Central memory CD4-positive, alpha-beta T cell (primary cell): ENCODE data around the gene FLYWCH1.

ENCODE experiments used
- DNase-seq: peaks from one replicate; pipeline ENCODE4 v3.0.0; 2022

Gene FLYWCH1

GRCh38 chr16:2955438-2955778 is 43.7 kb downstream of the FLYWCH1 start:
- no peak for DNase-seq

GRCh38 chr16:2955779-2956578 is 44.2 kb downstream of the FLYWCH1 start:
- DNase-seq, result no peak

- no peak for DNase-seq
Measured at GRCh38 chr16:2956579-2956956, 44.8 kb downstream of the FLYWCH1 start.

- DNase-seq, result no peak
Measured at GRCh38 chr16:2959206-2959605, 47.5 kb downstream of the FLYWCH1 start.

- no peak for DNase-seq
Measured at GRCh38 chr16:2960183-2961010, 48.7 kb downstream of the FLYWCH1 start.

GRCh38 chr16:2962334-2963073 is 50.8 kb downstream of the FLYWCH1 start:
- no peak for DNase-seq

GRCh38 chr16:2963074-2963722 is 51.5 kb downstream of the FLYWCH1 start:
- DNase-seq, result no peak

- DNase-seq, result no peak
Measured at GRCh38 chr16:2963723-2964474, 52.2 kb downstream of the FLYWCH1 start, which contains the start of gene KREMEN2. TSS of gene KREMEN2 (plus strand) at chr16:2964275. CDS start at chr16:2964521, 246 bp downstream.

- DNase-seq, result peak; percentile 36
Measured at GRCh38 chr16:2964475-2965336, 53.0 kb downstream of the FLYWCH1 start.

- no peak for DNase-seq
Measured at GRCh38 chr16:2966043-2966807, 54.5 kb downstream of the FLYWCH1 start.

GRCh38 chr16:2966808-2967191 is 55.1 kb downstream of the FLYWCH1 start:
- no peak for DNase-seq

- no peak for DNase-seq
Measured at GRCh38 chr16:2967211-2967631, 55.5 kb downstream of the FLYWCH1 start.

GRCh38 chr16:2967721-2968161 is 56.0 kb downstream of the FLYWCH1 start:
- no peak for DNase-seq

GRCh38 chr16:2968368-2968737 is 56.6 kb downstream of the FLYWCH1 start:
- DNase-seq, result no peak

GRCh38 chr16:2968738-2969544 is 57.2 kb downstream of the FLYWCH1 start, which contains the start of gene PAQR4:
TSS of gene PAQR4 (plus strand) at chr16:2969348. CDS start at chr16:2969675, 327 bp downstream.
- peak; percentile 68 for DNase-seq

- peak; percentile 45 for DNase-seq
Measured at GRCh38 chr16:2969545-2970521, 58.1 kb downstream of the FLYWCH1 start.

GRCh38 chr16:2970563-2970962 is 58.8 kb downstream of the FLYWCH1 start:
- no peak for DNase-seq
